GM12878 (cell line): ENCODE data around the gene XPOT. TPM values are rescaled to one million over a fixed set of nuclear protein-coding genes. Genes with fewer than 3 reads are reported as not detected.

Experiments used
- ATAC-seq: fragments of 200-7000 bp; cut with Tn5 transposase; 3 replicates; pipeline ENCODE4 v1.9.1; 2020; ENCODE audit warnings: mild to moderate bottlenecking, moderate library complexity
- BruUV-seq: library from RNA; stranded (reverse); fragments of 400-500 nt; replicated peaks from 2 replicates; lab custom pipeline; 2021; lab: Mats Ljungman, UMichigan
- CTCF ChIA-PET: fragments of 300-600 bp; sonication (Branson Sonifier 250); formaldehyde crosslinking; extraction: SDS; loops from one replicate; lab custom pipeline; 2021; ENCODE audit warnings: inconsistent platforms; lab: Yijun Ruan, JAX
- POLR2A ChIA-PET: fragments of 350-600 bp; formaldehyde crosslinking; extraction: SDS; loops from one replicate; lab custom pipeline; 2021; ENCODE audit warnings: inconsistent platforms; lab: Charles Lee
- RAD21 ChIA-PET: fragments of 300-600 bp; sonication (Branson Sonifier 250); formaldehyde crosslinking; loops from one replicate; lab custom pipeline; 2023; ENCODE audit warnings: antibody characterized with exemption; ENCODE audit not compliant: unreplicated experiment; lab: Charles Lee
- SMC1A ChIA-PET: fragments of 300-600 bp; sonication (Branson Sonifier 250); formaldehyde crosslinking; loops from one replicate; lab custom pipeline; 2023; ENCODE audit not compliant: unreplicated experiment, uncharacterized antibody; lab: Charles Lee
- DNase-seq: peaks from one replicate; pipeline ENCODE4 v3.0.0-alpha.2; 2011; ENCODE audit warnings: low read depth, low spot score
- FAIRE-seq: peaks from 3 replicates; lab custom pipeline; 2011; peaks lifted over from hg19 to GRCh38; lab: Jason Lieb, UNC
- H2AFZ ChIP-seq: 2 replicates; pipeline ENCODE4 v1.6.0; 2011; ENCODE audit warnings: low read depth, low read length, control low read depth; ENCODE audit not compliant: control insufficient read depth
- H3K27ac ChIP-seq: 2 replicates; pipeline ENCODE4 v1.5.1; 2011; ENCODE audit warnings: control low read depth; ENCODE audit not compliant: control insufficient read depth, insufficient read depth
- H3K27me3 ChIP-seq, 2 experiments: replicated peaks in 1 of 2; 2 replicates each; pipeline versions ENCODE4 v1.6.0 to v1.6.1; 2011; ENCODE audit warnings: low read length in 1 of 2; ENCODE audit not compliant: control insufficient read depth in 2 of 2, insufficient read depth in 2 of 2
- H3K36me3 ChIP-seq, 2 experiments: 2 replicates each; pipeline ENCODE4 v1.5.1; 2011; ENCODE audit warnings: low read length in 1 of 2; ENCODE audit not compliant: control insufficient read depth in 2 of 2, insufficient read depth in 2 of 2
- H3K4me1 ChIP-seq: 2 replicates; pipeline ENCODE4 v1.6.1; 2011; ENCODE audit warnings: mild to moderate bottlenecking, low read length, moderate library complexity, mixed read lengths; ENCODE audit not compliant: control insufficient read depth, insufficient read depth
- H3K4me2 ChIP-seq: 2 replicates; pipeline ENCODE4 v1.6.0; 2011; ENCODE audit warnings: control low read depth; ENCODE audit not compliant: control insufficient read depth, insufficient read depth
- H3K4me3 ChIP-seq: fragments of 200-600 bp; sonication (generic); 2 replicates; pipeline ENCODE4 v1.5.1; 2016
- H3K79me2 ChIP-seq: 2 replicates; pipeline ENCODE4 v1.6.0; 2011; ENCODE audit warnings: low read length; ENCODE audit not compliant: control insufficient read depth, insufficient read depth
- H3K9ac ChIP-seq: 2 replicates; pipeline ENCODE4 v1.8.0; 2011; ENCODE audit warnings: low read length, control low read depth, mixed read lengths; ENCODE audit not compliant: control insufficient read depth, insufficient read depth
- H3K9me3 ChIP-seq: replicated peaks from 3 replicates; pipeline ENCODE4 v1.5.1; 2011; ENCODE audit warnings: mild to moderate bottlenecking, low read length; ENCODE audit not compliant: control insufficient read depth, insufficient read depth
- H4K20me1 ChIP-seq: 2 replicates; pipeline ENCODE4 v1.6.0; 2011; ENCODE audit not compliant: control insufficient read depth, insufficient read depth
- DPF2 ChIP-seq: fragments of 450-650 bp; IDR thresholded peaks from 2 replicates; pipeline ENCODE4 v1.6.1; 2017; ENCODE audit warnings: mild to moderate bottlenecking
- MEF2B ChIP-seq: fragments of 450-650 bp; IDR thresholded peaks from 2 replicates; pipeline ENCODE4 v1.6.1; 2018; ENCODE audit warnings: mild to moderate bottlenecking, moderate library complexity; ENCODE audit not compliant: partially characterized antibody, poor library complexity, severe bottlenecking
- NFYB ChIP-seq: IDR thresholded peaks from 2 replicates; pipeline ENCODE4 v1.6.1; 2011; ENCODE audit warnings: low read depth, mild to moderate bottlenecking, low read length, improper control_type of control experiment, moderate library complexity; ENCODE audit not compliant: insufficient read depth
- NR2C2 ChIP-seq: IDR thresholded peaks from 2 replicates; pipeline ENCODE4 v1.6.1; 2011; ENCODE audit warnings: borderline replicate concordance, low read depth; ENCODE audit not compliant: control insufficient read depth, insufficient read length
- NRF1 ChIP-seq: conservative IDR thresholded peaks from 2 replicates; pipeline ENCODE4 v1.6.1; 2011; ENCODE audit warnings: mild to moderate bottlenecking, low read depth, low read length, improper control_type of control experiment
- RELA ChIP-seq: fragments of 450-650 bp; IDR thresholded peaks from 2 replicates; pipeline ENCODE4 v1.8.0; 2014; ENCODE audit warnings: borderline replicate concordance; ENCODE audit not compliant: partially characterized antibody
- RFX5 ChIP-seq: IDR thresholded peaks from 2 replicates; pipeline ENCODE4 v1.6.1; 2011; ENCODE audit warnings: low read depth, low read length, improper control_type of control experiment
- ZBTB33 ChIP-seq: fragments of 450-650 bp; IDR thresholded peaks from 2 replicates; pipeline ENCODE4 v1.6.1; 2017; ENCODE audit warnings: mild to moderate bottlenecking
- ZNF622 ChIP-seq: fragments of 450-650 bp; IDR thresholded peaks from 2 replicates; pipeline ENCODE4 v1.6.1; 2017; ENCODE audit warnings: mild to moderate bottlenecking, inconsistent platforms
- WGBS: methylation state at CpG from one replicate; pipeline ENCODE4 v1.1.6; 2016; ENCODE audit warnings: low lambda C conversion rate; ENCODE audit not compliant: insufficient replicate concordance, insufficient coverage; ENCODE audit errors: missing lambda C conversion rate; 5-methylcytosine and 5-hydroxymethylcytosine counted together
- in situ Hi-C: fragments of 300-500 bp; cut with MboI; formaldehyde crosslinking; loops from 9 replicates; pipeline ENCODE4 v1.14.3; 2018; ENCODE audit warnings: mixed read lengths
- intact Hi-C: fragments of 100-400 bp; cut with micrococcal nuclease; formaldehyde crosslinking; loops from one replicate; pipeline ENCODE4 v1.14.2; 2022; ENCODE audit not compliant: unreplicated experiment
- polyA plus RNA-seq, 11 experiments: library from polyadenylated mRNA; depleted of rRNA in 4 of 11; unstranded in 6 of 11; stranded (reverse) in 5 of 11; fragments of >200 nt; fragmentation: Nextera tagmentation in 4 of 11; fragmentation: Illumina TruSeq in 1 of 11; extraction: Ambion mirVana in 4 of 11; extraction: Trizol in 1 of 11; gene quantifications; 1 replicate in 1 of 11; 2 replicates in 10 of 11; pipeline versions ENCODE4 v1.2.1 to v1.2.3, GENCODE V29; 2011 to 2016; ENCODE audit warnings: inconsistent platforms in 2 of 11, missing spikeins in 2 of 11, low read depth in 1 of 11
- total RNA-seq, 4 experiments: library from RNA; depleted of rRNA in 3 of 4; stranded (reverse); fragments of >200 nt in 3 of 4; fragmentation: Illumina TruSeq in 1 of 4; extraction: Trizol in 1 of 4; gene quantifications; 2 replicates each; pipeline versions ENCODE4 v1.2.1 to v1.2.3, GENCODE V29; 2013 to 2021
- TF ChIP-seq, protein P1 (sequence below): fragments of 450-650 bp; IDR thresholded peaks from 2 replicates; pipeline ENCODE4 v1.6.1; 2017; ENCODE audit warnings: borderline replicate concordance
- TF ChIP-seq, protein P2 (sequence below): fragments of 450-650 bp; IDR thresholded peaks from 2 replicates; pipeline ENCODE4 v1.6.1; 2016; ENCODE audit warnings: mild to moderate bottlenecking
- TF ChIP-seq, protein P3 (sequence below): fragments of 450-650 bp; conservative IDR thresholded peaks from 2 replicates; pipeline ENCODE4 v1.6.1; 2017; ENCODE audit warnings: mild to moderate bottlenecking, moderate library complexity
- TF ChIP-seq, protein P4 (sequence below): IDR thresholded peaks from 2 replicates; pipeline ENCODE4 v1.6.1; 2011; ENCODE audit warnings: mild to moderate bottlenecking, low read depth, low read length, moderate library complexity; ENCODE audit not compliant: insufficient replicate concordance

XPOT gene
- total and polyA plus RNA-seq, 10 of the 15 experiments (the other 5 are each of a cell fraction or from before 2014, with no cell fraction given) = 11.9 to 66.3 (median 54.7) TPM

GRCh38 chr12:64497903-64498302 is 93.7 kb downstream of the XPOT start:
- ATAC-seq (no peak), DNase-seq (no peak), FAIRE-seq (no peak)
- intact Hi-C loops = no loop called here
- no peaks in the 10 kb centered on the region for H3K79me2 ChIP-seq
- TF ChIP-seq DPF2 (no peak), MEF2B (no peak), ZBTB33 (no peak), RELA (no peak), ZNF622 (no peak), NR2C2 (no peak), NRF1 (no peak), RFX5 (no peak), NFYB (no peak)
- TF ChIP-seq, protein P1, sequence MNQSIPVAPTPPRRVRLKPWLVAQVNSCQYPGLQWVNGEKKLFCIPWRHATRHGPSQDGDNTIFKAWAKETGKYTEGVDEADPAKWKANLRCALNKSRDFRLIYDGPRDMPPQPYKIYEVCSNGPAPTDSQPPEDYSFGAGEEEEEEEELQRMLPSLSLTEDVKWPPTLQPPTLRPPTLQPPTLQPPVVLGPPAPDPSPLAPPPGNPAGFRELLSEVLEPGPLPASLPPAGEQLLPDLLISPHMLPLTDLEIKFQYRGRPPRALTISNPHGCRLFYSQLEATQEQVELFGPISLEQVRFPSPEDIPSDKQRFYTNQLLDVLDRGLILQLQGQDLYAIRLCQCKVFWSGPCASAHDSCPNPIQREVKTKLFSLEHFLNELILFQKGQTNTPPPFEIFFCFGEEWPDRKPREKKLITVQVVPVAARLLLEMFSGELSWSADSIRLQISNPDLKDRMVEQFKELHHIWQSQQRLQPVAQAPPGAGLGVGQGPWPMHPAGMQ = no peak
- TF ChIP-seq, protein P2, sequence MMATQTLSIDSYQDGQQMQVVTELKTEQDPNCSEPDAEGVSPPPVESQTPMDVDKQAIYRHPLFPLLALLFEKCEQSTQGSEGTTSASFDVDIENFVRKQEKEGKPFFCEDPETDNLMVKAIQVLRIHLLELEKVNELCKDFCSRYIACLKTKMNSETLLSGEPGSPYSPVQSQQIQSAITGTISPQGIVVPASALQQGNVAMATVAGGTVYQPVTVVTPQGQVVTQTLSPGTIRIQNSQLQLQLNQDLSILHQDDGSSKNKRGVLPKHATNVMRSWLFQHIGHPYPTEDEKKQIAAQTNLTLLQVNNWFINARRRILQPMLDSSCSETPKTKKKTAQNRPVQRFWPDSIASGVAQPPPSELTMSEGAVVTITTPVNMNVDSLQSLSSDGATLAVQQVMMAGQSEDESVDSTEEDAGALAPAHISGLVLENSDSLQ = no peak
- TF ChIP-seq, protein P3, sequence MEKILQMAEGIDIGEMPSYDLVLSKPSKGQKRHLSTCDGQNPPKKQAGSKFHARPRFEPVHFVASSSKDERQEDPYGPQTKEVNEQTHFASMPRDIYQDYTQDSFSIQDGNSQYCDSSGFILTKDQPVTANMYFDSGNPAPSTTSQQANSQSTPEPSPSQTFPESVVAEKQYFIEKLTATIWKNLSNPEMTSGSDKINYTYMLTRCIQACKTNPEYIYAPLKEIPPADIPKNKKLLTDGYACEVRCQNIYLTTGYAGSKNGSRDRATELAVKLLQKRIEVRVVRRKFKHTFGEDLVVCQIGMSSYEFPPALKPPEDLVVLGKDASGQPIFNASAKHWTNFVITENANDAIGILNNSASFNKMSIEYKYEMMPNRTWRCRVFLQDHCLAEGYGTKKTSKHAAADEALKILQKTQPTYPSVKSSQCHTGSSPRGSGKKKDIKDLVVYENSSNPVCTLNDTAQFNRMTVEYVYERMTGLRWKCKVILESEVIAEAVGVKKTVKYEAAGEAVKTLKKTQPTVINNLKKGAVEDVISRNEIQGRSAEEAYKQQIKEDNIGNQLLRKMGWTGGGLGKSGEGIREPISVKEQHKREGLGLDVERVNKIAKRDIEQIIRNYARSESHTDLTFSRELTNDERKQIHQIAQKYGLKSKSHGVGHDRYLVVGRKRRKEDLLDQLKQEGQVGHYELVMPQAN = no peak
- TF ChIP-seq, protein P4, sequence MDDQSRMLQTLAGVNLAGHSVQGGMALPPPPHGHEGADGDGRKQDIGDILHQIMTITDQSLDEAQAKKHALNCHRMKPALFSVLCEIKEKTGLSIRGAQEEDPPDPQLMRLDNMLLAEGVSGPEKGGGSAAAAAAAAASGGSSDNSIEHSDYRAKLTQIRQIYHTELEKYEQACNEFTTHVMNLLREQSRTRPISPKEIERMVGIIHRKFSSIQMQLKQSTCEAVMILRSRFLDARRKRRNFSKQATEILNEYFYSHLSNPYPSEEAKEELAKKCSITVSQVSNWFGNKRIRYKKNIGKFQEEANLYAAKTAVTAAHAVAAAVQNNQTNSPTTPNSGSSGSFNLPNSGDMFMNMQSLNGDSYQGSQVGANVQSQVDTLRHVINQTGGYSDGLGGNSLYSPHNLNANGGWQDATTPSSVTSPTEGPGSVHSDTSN = no peak
- ChIA-PET POLR2A (no interaction called here), CTCF (no interaction called here), RAD21 (no interaction called here), SMC1A (no interaction called here)
- in situ Hi-C loops = no loop called here
- H3K4me3 ChIP-seq = no peak overlapping the region
- H2AFZ ChIP-seq = no peak overlapping the region
- H3K4me1 ChIP-seq = no peaks in the 10 kb centered on the region
- no TSS peak for BruUV-seq
- H3K9ac ChIP-seq = no peak overlapping the region
- H3K4me2 ChIP-seq = no peak overlapping the region
- 89% methylated on average over 1 of the region's 1 CpG for WGBS
- no peaks in the 10 kb centered on the region for H4K20me1 ChIP-seq
- peaks cover 0 to 32% of the 10 kb centered on the region in 2 experiments for H3K36me3 ChIP-seq
- no peaks in the 10 kb centered on the region for H3K9me3 ChIP-seq
- H3K27ac ChIP-seq = no peak overlapping the region
- H3K27me3 ChIP-seq = no peaks in the 10 kb centered on the region
